Right kidney (tissue), 1 donor: Measurements from ENCODE around the gene XRN2.
"Not testable (repeated sequence)": the region's sequence is repeated elsewhere in the genome, so short reads cannot be mapped to it uniquely, and the experiment has no call there.

Source experiments
- DNase-seq: peaks from one replicate; pipeline ENCODE4 v3.0.0-alpha.2; 2016

The XRN2 gene

GRCh38 chr20:21344206-21344900 is 41.2 kb downstream of the XRN2 start:
- no peak for DNase-seq

DNA sequence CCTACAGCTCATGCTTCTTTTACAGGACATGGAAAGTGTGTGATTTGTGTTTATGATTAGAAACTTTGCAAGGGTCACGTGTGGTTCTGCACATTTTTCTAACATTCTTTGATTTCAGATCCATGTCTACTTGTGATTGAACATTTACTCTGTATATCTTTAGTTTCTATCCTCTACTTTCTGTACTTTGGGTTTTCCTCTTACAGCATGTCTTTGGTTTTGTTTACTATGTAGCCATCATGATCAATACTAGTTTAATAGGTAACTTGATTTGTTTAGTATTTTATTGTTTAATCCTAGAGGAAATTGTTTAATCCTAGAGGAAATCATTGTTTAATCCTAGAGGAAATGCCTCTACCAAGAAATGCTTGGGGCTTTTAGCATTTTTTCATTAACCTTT is 41.8 kb downstream of the XRN2 start:
- no peak for DNase-seq

DNA sequence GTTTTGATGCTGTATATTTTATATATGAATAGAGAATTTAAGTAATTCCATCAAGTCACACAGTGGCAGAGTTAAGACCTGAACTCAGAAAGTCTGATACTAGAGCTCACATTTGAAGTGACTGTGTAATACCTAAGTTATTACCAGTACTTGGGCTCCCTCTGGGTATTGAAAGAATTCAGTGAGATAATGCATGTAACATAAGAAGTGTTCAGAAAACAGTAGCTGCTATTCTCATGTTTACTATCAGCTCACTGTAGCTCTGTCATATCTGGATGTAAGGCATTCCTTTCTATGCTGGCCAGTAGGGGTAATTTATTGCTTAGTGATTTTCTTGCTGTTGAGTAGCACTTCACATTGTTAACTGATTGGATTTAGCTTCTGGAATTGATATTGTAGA is 49.6 kb downstream of the XRN2 start:
- DNase-seq, result no peak

- DNase-seq, result no peak
These were observed 50.1 kb downstream of the XRN2 start for GRCh38 chr20:21353236-21353635.

DNA sequence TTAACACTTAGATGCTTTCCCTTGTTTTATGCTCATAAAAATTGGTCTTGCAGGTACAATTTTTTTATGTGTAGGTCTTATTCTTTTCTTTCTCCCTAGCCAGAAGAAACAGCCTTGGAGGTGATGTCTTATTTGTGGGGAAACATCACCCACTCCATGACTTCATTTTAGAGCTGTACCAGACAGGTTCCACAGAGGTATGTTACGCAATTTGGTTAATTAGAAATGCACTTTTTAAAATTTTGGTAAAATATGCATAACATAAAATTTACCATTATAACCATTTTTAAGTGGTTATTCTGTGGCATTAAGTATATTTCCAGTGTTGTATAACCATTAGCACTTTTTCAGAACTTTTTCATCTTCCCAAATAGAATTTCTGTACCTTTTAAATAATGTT is 52.9 kb downstream of the XRN2 start:
- DNase-seq, result no peak

DNA sequence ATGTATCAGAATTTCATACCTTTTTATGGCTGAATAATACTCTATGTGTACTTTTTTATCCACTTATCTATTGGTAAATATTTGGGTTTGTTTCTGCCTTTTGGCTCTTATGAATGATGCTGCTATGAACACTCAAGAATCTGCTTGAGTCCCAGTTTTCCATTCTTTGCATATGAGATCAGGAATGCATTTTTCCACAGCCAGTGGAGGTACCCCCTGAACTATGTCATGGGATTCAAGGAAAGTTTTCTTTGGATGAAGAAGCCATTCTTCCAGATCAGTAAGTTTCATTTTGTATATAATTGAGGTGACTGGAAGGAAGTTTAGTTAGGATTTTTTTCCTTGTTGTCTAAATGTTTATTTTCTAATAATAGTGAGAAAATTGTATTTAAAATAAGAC is 53.3 kb downstream of the XRN2 start:
- DNase-seq, result no peak

GRCh38 chr20:21357844-21358243 is 54.7 kb downstream of the XRN2 start:
- DNase-seq, result no peak

DNA sequence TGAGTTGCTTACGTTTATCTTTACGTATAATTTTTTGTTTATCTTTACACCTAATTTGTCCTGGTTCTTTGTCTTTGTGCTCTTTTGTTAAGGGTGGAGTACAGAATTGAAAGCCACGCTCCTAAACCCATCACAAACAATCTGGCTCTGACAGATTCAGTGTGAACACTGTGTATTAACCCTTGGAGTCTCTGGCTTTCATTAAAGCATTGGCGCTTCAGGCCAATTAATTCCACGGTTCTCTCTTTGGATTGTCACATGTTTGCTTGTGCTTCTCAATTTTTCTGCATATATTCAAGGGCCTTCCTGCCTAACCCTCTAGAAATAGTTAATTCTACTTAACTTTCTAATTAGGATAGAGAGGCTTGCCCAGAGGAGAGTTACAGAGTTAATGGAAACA is 55.6 kb downstream of the XRN2 start:
- no peak for DNase-seq

DNA sequence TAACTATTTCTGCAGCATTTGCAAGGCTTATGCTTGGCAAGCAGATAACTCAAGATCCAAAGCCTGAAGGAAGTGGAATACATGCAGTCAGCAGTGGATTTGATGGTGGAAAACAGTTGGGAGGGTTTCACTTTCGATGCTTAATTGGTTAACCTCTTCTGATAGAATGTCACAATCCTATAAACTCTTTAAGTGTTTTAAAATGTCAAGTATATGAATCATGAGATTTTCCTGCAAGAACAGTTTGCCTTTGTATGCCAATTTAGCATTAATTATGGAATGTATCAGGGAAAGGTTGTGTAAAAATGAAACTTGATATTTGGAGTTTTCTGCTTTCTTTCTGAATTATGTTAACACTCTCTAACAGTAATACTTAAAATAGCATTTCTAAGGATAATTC is 57.6 kb downstream of the XRN2 start:
- DNase-seq, result no peak

- no peak for DNase-seq
These were observed 58.1 kb downstream of the XRN2 start for GRCh38 chr20:21361266-21361665.

- DNase-seq, result no peak
These were observed 61.3 kb downstream of the XRN2 start for GRCh38 chr20:21364413-21364812.

DNA sequence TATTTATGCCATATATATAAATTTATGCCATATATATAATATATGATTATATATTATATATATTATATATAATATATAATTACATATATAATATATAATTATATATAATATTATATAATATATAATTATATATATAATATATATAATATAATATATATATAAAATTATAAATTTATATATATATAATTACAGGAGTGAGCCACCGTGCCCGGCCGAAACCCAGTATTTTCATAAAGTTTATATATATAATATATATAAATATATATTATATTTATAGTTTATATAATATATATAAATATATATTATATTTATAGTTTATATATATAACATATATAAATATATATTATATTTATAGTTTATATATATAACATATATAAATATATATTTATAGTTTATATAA is 62.6 kb downstream of the XRN2 start:
- no peak for DNase-seq

DNA sequence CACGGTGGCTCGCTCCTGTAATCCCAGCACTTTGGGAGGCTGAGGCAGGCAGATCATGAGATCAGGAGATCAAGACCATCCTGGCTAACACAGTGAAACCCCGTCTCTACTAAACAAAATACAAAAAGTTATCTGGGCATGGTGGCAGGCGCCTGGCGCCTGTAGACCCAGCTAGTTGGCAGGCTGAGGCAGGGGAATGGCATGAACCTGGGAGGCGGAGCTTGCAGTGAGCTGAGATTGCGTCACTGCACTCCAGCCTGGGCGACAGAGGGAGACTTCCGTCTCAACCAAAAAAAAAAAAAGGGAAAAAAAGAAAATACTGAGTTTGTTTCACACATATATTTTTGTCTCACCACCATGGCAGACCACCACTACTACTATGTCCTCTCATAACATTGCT is 63.1 kb downstream of the XRN2 start:
- DNase-seq, result not testable (repeated sequence)

GRCh38 chr20:21368791-21369190 is 65.7 kb downstream of the XRN2 start:
- DNase-seq, result no peak

GRCh38 chr20:21371193-21371592 is 68.1 kb downstream of the XRN2 start:
- no peak for DNase-seq

- no peak for DNase-seq
These were observed 68.9 kb downstream of the XRN2 start for GRCh38 chr20:21372016-21372415.

DNA sequence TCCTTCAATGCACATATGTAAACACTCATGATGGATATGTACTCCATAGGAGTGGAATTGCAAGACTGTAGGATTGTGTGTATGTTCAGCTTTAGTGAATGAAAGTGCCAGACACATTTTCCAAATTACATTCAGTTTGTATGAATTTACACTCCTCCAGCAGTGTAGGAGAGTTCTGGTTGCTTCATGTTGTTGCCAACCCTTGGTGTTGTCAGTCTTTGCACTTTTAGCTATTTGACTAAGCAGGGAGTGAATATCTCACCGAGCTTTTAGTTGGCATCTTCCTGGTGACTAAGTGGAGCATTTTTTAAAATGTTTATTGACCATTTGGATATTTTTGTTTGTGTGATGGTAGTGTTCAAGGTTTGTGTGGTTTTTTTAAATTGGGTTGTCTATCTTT is 70.3 kb downstream of the XRN2 start:
- DNase-seq, result no peak

GRCh38 chr20:21376626-21377025 is 73.5 kb downstream of the XRN2 start:
- DNase-seq, result no peak

- no peak for DNase-seq
These were observed 74.6 kb downstream of the XRN2 start for GRCh38 chr20:21377701-21378100.

GRCh38 chr20:21378259-21378658 is 75.1 kb downstream of the XRN2 start:
- no peak for DNase-seq

DNA sequence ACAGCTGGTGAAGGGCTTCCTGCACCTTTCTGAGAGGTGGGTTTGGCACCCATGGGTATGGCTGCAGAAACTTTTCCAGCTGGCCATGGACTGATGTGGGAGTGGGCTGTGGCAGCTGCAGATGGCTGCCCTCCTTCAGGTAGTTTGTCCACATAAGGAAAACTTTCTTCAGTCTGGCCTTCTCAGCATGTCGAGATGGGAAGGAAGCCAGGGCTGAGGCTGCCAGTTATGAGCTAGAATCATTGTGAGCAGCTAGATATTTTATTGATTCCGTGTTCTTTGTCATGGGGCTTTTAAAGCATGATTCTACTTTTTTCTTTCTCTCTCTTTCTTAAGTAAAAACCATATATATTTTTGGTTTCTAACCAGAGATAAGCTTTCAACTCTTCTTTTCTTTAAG is 77.6 kb downstream of the XRN2 start:
- no peak for DNase-seq

- DNase-seq, result no peak
These were observed 78.5 kb downstream of the XRN2 start for GRCh38 chr20:21381619-21382018.

DNA sequence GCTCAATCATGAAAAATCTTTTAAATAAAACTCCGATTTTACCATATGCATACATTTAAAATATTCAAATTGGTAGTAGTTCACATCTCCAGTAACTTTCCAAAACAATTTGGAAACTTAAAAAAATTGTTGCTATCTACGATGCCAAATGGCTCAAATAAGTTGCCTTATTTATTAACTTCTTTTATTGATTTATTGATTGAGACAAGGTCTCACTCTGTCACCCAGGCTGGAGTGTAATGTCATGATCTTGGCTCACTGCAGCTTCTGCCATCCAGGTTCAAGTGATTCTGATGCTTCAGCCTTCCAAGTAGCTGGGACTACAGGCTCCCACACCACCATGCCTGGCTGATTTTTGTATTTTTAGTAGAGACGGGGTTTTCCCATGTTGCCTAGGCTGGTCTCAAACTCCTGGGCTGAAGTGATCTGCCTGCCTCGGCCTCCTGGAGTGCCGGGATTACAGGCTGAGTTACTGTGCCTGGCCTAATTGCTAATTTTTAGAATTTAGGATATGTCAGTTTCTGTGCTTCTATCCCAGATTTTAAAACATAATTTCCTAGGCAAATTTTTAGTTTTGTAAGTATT is 81.3 kb downstream of the XRN2 start:
- no peak for DNase-seq

- no peak for DNase-seq
These were observed 83.0 kb downstream of the XRN2 start for GRCh38 chr20:21386111-21386510.

GRCh38 chr20:21387528-21387927 is 84.4 kb downstream of the XRN2 start:
- DNase-seq, result no peak
